ENCODE measurements around the gene CLOCK.
A peak's percentile ranks its signal among the peaks of the same experiment; 100 is the strongest.

The CLOCK gene

DNA sequence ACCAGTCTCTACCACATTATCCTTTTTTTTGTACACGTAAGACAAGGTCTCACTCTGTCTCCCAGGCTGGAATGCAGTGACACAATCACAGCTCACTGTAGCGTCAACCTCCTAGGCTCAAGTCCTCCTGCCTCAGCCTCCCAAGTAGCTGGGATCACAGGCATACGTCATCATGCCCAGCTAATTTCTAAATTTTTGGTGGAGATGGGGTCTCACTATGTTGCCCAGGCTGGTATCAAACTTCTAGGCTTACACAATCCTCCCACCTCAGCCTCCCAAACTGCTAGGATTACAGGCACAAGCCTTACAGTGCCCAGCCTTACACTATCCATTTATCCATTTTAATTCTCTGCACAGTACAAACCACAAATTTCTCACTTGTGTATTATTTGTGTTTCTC lies 58.0 kb downstream of the CLOCK start:
- no peak for DNase-seq
- Histone ChIP-seq H3K23ac (ENCODE audit: low read length) (no peak overlapping the region), H3K18ac (ENCODE audit: low read length) (no peak overlapping the region), H3K9ac (ENCODE audit: low read length) (no peak overlapping the region), H3K79me1 (ENCODE audit: low read length) (no peaks in the 10 kb centered on the region), H2BK5ac (ENCODE audit: low read length) (no peak overlapping the region), H3K27me3 (ENCODE audit: insufficient read depth, low read length, poor library complexity) (no peaks in the 10 kb centered on the region), H3K4me3 (ENCODE audit: low read length) (no peak overlapping the region), H2BK120ac (ENCODE audit: low read depth, low read length) (no peak overlapping the region), H4K8ac (ENCODE audit: low read depth, low read length) (no peak overlapping the region), H2AK5ac (ENCODE audit: low read length) (no peak overlapping the region), H4K5ac (ENCODE audit: low read length) (no peak overlapping the region), H2BK15ac (replicated peaks; ENCODE audit: low read depth) (no peak overlapping the region), H3K4ac (ENCODE audit: low read depth, low read length) (no peak overlapping the region), H3K4me2 (ENCODE audit: low read length) (no peak overlapping the region), H3K79me2 (ENCODE audit: control insufficient read depth, insufficient read depth, low read length) (no peaks in the 10 kb centered on the region), H3K36me3 (ENCODE audit: control insufficient read depth, insufficient read depth, low read length) (no peaks in the 10 kb centered on the region), H3K27ac (ENCODE audit: low read depth, low read length) (no peak overlapping the region), H3K4me1 (ENCODE audit: control insufficient read depth, low read depth, low read length) (no peaks in the 10 kb centered on the region), H3K56ac (ENCODE audit: low read length) (no peak overlapping the region)
- WGBS (ENCODE audit: extremely low coverage, insufficient coverage, low lambda C conversion rate), result no CpG with 5 or more reads among the region's 3 CpGs

DNA sequence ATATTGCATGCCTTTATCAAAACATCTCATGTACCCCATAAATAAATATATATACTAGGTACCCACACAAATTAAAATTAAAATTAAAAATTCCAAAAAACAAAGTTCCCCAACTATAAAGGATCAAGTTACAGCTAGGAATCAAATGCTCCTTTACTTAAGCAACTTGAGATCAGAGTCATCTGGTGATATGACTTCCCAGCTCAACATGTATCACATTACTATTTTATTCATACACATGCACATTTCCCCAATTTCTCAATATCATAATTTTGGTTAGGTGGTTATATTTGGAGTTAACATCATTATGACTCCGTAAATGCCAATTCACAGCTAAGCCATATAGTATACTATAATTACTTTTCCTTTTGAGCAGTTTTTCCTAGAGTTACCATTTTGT lies 60.9 kb downstream of the CLOCK start:
- WGBS (ENCODE audit: extremely low coverage, insufficient coverage, low lambda C conversion rate), result no CpG with 5 or more reads among the region's 1 CpG
- no peak for DNase-seq
- H3K4me1 ChIP-seq (ENCODE audit: control insufficient read depth, low read depth, low read length), result peaks cover 3% of the 10 kb centered on the region
- no peak overlapping the region for H2BK120ac ChIP-seq (ENCODE audit: low read depth, low read length)
- no peak overlapping the region for H3K56ac ChIP-seq (ENCODE audit: low read length)
- H3K4ac ChIP-seq (ENCODE audit: low read depth, low read length), result no peak overlapping the region
- no peaks in the 10 kb centered on the region for H3K79me1 ChIP-seq (ENCODE audit: low read length)
- no peaks in the 10 kb centered on the region for H3K79me2 ChIP-seq (ENCODE audit: control insufficient read depth, insufficient read depth, low read length)
- H3K27ac ChIP-seq (ENCODE audit: low read depth, low read length), result no peak overlapping the region
- H3K4me2 ChIP-seq (ENCODE audit: low read length), result no peak overlapping the region
- no peak overlapping the region for H4K5ac ChIP-seq (ENCODE audit: low read length)
- H2AK5ac ChIP-seq (ENCODE audit: low read length), result no peak overlapping the region
- no peak overlapping the region for H2BK15ac ChIP-seq (replicated peaks; ENCODE audit: low read depth)
- no peaks in the 10 kb centered on the region for H3K36me3 ChIP-seq (ENCODE audit: control insufficient read depth, insufficient read depth, low read length)
- no peak overlapping the region for H3K18ac ChIP-seq (ENCODE audit: low read length)
- H3K23ac ChIP-seq (ENCODE audit: low read length), result no peak overlapping the region
- H4K8ac ChIP-seq (ENCODE audit: low read depth, low read length), result no peak overlapping the region
- no peak overlapping the region for H2BK5ac ChIP-seq (ENCODE audit: low read length)
- no peak overlapping the region for H3K9ac ChIP-seq (ENCODE audit: low read length)
- no peak overlapping the region for H3K4me3 ChIP-seq (ENCODE audit: low read length)
- no peaks in the 10 kb centered on the region for H3K27me3 ChIP-seq (ENCODE audit: insufficient read depth, low read length, poor library complexity)

DNA sequence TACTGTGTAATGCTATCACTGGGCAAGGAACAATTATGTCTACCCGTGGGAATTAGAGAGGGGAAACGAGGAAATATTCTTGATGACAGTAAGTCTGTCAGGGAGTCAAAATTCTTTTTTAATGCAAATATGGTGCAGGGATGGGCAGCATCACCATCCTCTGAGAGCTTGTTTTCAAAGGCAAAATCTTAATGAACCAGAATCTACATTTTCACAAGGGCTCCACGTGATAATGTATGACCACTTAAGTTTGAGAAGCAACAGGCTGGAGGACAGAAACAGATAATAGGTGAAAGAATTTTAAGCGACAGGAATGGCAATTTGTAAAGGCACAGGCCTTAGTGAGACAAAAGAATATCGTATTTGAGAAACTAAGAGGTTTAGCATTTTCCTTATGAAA lies 63.4 kb downstream of the CLOCK start:
- Histone ChIP-seq H4K8ac (ENCODE audit: low read depth, low read length) (no peak overlapping the region), H3K36me3 (ENCODE audit: control insufficient read depth, insufficient read depth, low read length) (no peaks in the 10 kb centered on the region), H3K56ac (ENCODE audit: low read length) (no peak overlapping the region), H3K4ac (ENCODE audit: low read depth, low read length) (no peak overlapping the region), H2AK5ac (ENCODE audit: low read length) (no peak overlapping the region), H3K4me1 (ENCODE audit: control insufficient read depth, low read depth, low read length) (peaks cover 3% of the 10 kb centered on the region), H2BK120ac (ENCODE audit: low read depth, low read length) (no peak overlapping the region), H4K5ac (ENCODE audit: low read length) (no peak overlapping the region), H2BK15ac (replicated peaks; ENCODE audit: low read depth) (no peak overlapping the region), H3K9ac (ENCODE audit: low read length) (no peak overlapping the region), H3K23ac (ENCODE audit: low read length) (no peak overlapping the region), H3K27me3 (ENCODE audit: insufficient read depth, low read length, poor library complexity) (no peaks in the 10 kb centered on the region), H3K18ac (ENCODE audit: low read length) (no peak overlapping the region), H3K79me2 (ENCODE audit: control insufficient read depth, insufficient read depth, low read length) (no peaks in the 10 kb centered on the region), H2BK5ac (ENCODE audit: low read length) (no peak overlapping the region), H3K27ac (ENCODE audit: low read depth, low read length) (no peak overlapping the region), H3K4me3 (ENCODE audit: low read length) (no peak overlapping the region), H3K79me1 (ENCODE audit: low read length) (no peaks in the 10 kb centered on the region), H3K4me2 (ENCODE audit: low read length) (no peak overlapping the region)
- peak; percentile 24 for DNase-seq
- no CpG with 5 or more reads among the region's 5 CpGs for WGBS (ENCODE audit: extremely low coverage, insufficient coverage, low lambda C conversion rate)

DNA sequence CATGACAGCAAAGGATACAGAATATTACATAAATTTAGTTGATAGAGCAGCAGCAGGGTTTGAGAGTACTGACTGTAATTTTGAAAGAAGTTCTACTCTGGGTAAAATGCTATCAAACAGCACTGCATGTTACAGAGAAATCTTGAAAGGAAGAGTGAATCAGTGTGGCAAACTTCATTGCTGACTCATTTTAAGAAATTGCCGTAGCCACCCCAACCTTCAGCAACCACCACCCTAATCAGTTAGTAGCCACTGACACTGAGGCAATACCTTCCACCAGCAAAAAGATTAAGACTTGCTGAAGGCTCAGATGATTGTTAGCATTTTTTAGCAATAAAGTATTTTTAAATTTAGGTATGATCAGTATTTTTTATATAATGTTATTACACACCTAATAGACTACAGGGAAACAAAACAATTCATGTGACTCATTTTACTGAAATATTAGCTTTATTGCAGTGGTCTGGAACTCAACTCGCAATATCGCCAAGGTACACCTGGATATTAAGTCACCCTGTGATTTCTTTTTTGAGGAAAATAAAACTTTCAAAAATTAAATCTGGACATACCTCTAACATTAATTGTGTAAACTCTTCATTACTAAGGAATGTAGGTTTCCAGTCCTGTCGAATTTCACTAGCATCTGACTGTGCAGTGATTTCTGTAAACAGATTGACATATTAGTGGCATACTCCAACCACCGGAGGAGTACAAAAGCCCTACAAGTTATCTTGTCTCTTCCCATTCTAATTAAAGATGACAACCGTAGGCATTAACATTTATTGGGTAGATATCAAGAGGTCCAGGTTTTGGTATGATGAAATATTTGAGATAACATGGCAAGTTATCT lies 71.1 kb downstream of the CLOCK start:
- Histone ChIP-seq H2BK5ac (ENCODE audit: low read length) (no peak overlapping the region), H3K79me2 (ENCODE audit: control insufficient read depth, insufficient read depth, low read length) (no peaks in the 10 kb centered on the region), H3K36me3 (ENCODE audit: control insufficient read depth, insufficient read depth, low read length) (no peaks in the 10 kb centered on the region), H3K4ac (ENCODE audit: low read depth, low read length) (no peak overlapping the region), H3K27me3 (ENCODE audit: insufficient read depth, low read length, poor library complexity) (no peaks in the 10 kb centered on the region), H3K4me1 (ENCODE audit: control insufficient read depth, low read depth, low read length) (no peaks in the 10 kb centered on the region), H3K23ac (ENCODE audit: low read length) (no peak overlapping the region), H2BK15ac (replicated peaks; ENCODE audit: low read depth) (no peak overlapping the region), H4K8ac (ENCODE audit: low read depth, low read length) (no peak overlapping the region), H4K5ac (ENCODE audit: low read length) (no peak overlapping the region), H3K4me3 (ENCODE audit: low read length) (no peak overlapping the region), H3K79me1 (ENCODE audit: low read length) (no peaks in the 10 kb centered on the region), H2BK120ac (ENCODE audit: low read depth, low read length) (no peak overlapping the region), H3K9ac (ENCODE audit: low read length) (no peak overlapping the region), H2AK5ac (ENCODE audit: low read length) (no peak overlapping the region), H3K56ac (ENCODE audit: low read length) (no peak overlapping the region), H3K18ac (ENCODE audit: low read length) (no peak overlapping the region), H3K4me2 (ENCODE audit: low read length) (no peak overlapping the region), H3K27ac (ENCODE audit: low read depth, low read length) (no peak overlapping the region)
- WGBS (ENCODE audit: extremely low coverage, insufficient coverage, low lambda C conversion rate), result no CpG with 5 or more reads among the region's 6 CpGs
- no peak for DNase-seq

DNA sequence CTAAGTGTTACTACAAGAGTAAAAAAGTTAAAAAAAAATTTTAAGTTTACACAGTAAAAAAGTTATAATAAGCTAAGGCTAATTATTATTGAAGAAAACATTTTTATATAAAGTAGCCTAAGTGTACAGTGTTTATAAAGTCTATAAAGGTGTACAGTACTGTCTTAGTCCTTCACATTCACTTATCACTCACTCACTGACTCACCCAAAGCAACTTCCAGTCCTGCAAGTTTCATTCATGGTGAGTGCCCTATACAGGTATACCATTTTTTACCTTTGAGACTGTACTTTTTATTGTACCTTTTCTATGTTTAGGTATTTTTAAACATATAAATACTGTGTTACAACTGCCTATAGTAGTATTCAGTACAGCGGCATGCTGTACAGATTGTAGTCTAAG lies 76.7 kb downstream of the CLOCK start:
- Histone ChIP-seq H2BK5ac (ENCODE audit: low read length) (no peak overlapping the region), H3K56ac (ENCODE audit: low read length) (no peak overlapping the region), H3K18ac (ENCODE audit: low read length) (no peak overlapping the region), H3K27me3 (ENCODE audit: insufficient read depth, low read length, poor library complexity) (no peaks in the 10 kb centered on the region), H3K9ac (ENCODE audit: low read length) (no peak overlapping the region), H3K4ac (ENCODE audit: low read depth, low read length) (no peak overlapping the region), H3K36me3 (ENCODE audit: control insufficient read depth, insufficient read depth, low read length) (no peaks in the 10 kb centered on the region), H3K4me2 (ENCODE audit: low read length) (no peak overlapping the region), H4K8ac (ENCODE audit: low read depth, low read length) (no peak overlapping the region), H3K79me1 (ENCODE audit: low read length) (no peaks in the 10 kb centered on the region), H2BK120ac (ENCODE audit: low read depth, low read length) (no peak overlapping the region), H3K27ac (ENCODE audit: low read depth, low read length) (no peak overlapping the region), H3K4me1 (ENCODE audit: control insufficient read depth, low read depth, low read length) (no peaks in the 10 kb centered on the region), H2AK5ac (ENCODE audit: low read length) (no peak overlapping the region), H3K79me2 (ENCODE audit: control insufficient read depth, insufficient read depth, low read length) (no peaks in the 10 kb centered on the region), H4K5ac (ENCODE audit: low read length) (no peak overlapping the region), H3K4me3 (ENCODE audit: low read length) (no peak overlapping the region), H3K23ac (ENCODE audit: low read length) (no peak overlapping the region), H2BK15ac (replicated peaks; ENCODE audit: low read depth) (no peak overlapping the region)
- DNase-seq, result no peak
- no CpG with 5 or more reads among the region's 1 CpG for WGBS (ENCODE audit: extremely low coverage, insufficient coverage, low lambda C conversion rate)

DNA sequence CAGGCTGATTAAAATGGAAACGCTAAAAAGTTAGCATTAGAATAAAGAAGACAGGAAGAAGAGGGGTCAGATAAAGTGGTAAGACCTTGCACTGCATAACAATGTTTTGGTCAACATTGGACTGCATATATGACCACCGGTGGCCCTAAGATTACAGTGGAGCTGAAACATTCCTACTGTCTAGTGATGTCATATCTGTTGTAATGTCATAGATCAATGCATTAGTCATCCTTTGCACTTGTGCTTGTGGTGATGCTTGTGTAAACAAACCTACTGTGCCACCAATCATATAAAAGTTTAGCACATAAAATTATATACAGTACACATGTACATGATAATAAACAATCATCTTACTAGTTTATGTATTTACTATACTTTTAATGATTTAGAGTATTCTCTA lies 78.0 kb downstream of the CLOCK start:
- H4K5ac ChIP-seq (ENCODE audit: low read length), result no peak overlapping the region
- no peaks in the 10 kb centered on the region for H3K4me1 ChIP-seq (ENCODE audit: control insufficient read depth, low read depth, low read length)
- H3K18ac ChIP-seq (ENCODE audit: low read length), result no peak overlapping the region
- no peak overlapping the region for H3K56ac ChIP-seq (ENCODE audit: low read length)
- DNase-seq, result no peak
- H3K27ac ChIP-seq (ENCODE audit: low read depth, low read length), result no peak overlapping the region
- no peak overlapping the region for H2AK5ac ChIP-seq (ENCODE audit: low read length)
- no peak overlapping the region for H2BK120ac ChIP-seq (ENCODE audit: low read depth, low read length)
- H4K8ac ChIP-seq (ENCODE audit: low read depth, low read length), result no peak overlapping the region
- H3K4me2 ChIP-seq (ENCODE audit: low read length), result no peak overlapping the region
- no peaks in the 10 kb centered on the region for H3K79me2 ChIP-seq (ENCODE audit: control insufficient read depth, insufficient read depth, low read length)
- no peak overlapping the region for H2BK5ac ChIP-seq (ENCODE audit: low read length)
- H3K23ac ChIP-seq (ENCODE audit: low read length), result no peak overlapping the region
- no peak overlapping the region for H3K9ac ChIP-seq (ENCODE audit: low read length)
- H3K4ac ChIP-seq (ENCODE audit: low read depth, low read length), result no peak overlapping the region
- no peak overlapping the region for H2BK15ac ChIP-seq (replicated peaks; ENCODE audit: low read depth)
- no peaks in the 10 kb centered on the region for H3K79me1 ChIP-seq (ENCODE audit: low read length)
- H3K27me3 ChIP-seq (ENCODE audit: insufficient read depth, low read length, poor library complexity), result no peaks in the 10 kb centered on the region
- H3K4me3 ChIP-seq (ENCODE audit: low read length), result no peak overlapping the region
- no CpG with 5 or more reads among the region's 2 CpGs for WGBS (ENCODE audit: extremely low coverage, insufficient coverage, low lambda C conversion rate)
- H3K36me3 ChIP-seq (ENCODE audit: control insufficient read depth, insufficient read depth, low read length), result no peaks in the 10 kb centered on the region

Measured in mesendoderm (in vitro differentiated cells).